GM12878 (cell line): ENCODE measurements around the gene ADRA2C.

Source experiments
- ATF7 ChIP-seq: fragments of 450-650 bp; IDR thresholded peaks from 2 replicates; pipeline ENCODE4 v1.6.1; 2016; ENCODE audit warnings: low read depth, mild to moderate bottlenecking
- CHD1 ChIP-seq: IDR thresholded peaks from 2 replicates; pipeline ENCODE4 v1.6.1; 2012; ENCODE audit warnings: low read depth, low read length, improper control_type of control experiment
- EP300 ChIP-seq, 2 experiments: fragments of 150-350 bp in 1 of 2; IDR thresholded peaks; 2 replicates each; pipeline ENCODE4 v1.6.1; 2011 to 2012; ENCODE audit warnings: low read depth in 2 of 2, low read length in 2 of 2, borderline replicate concordance in 1 of 2, improper control_type of control experiment in 1 of 2, inconsistent platforms in 1 of 2; ENCODE audit not compliant: control insufficient read depth in 1 of 2
- ESRRA ChIP-seq: IDR thresholded peaks from 2 replicates; pipeline ENCODE4 v1.6.1; 2012; ENCODE audit warnings: mild to moderate bottlenecking, low read length, improper control_type of control experiment
- GABPA ChIP-seq: IDR thresholded peaks from 2 replicates; pipeline ENCODE4 v1.6.1; 2014; ENCODE audit warnings: antibody characterized with exemption, low read depth, mild to moderate bottlenecking, inconsistent platforms
- MYC ChIP-seq: IDR thresholded peaks from 2 replicates; pipeline ENCODE4 v1.6.1; 2011; ENCODE audit warnings: mild to moderate bottlenecking, low read length, moderate library complexity, inconsistent platforms; ENCODE audit not compliant: insufficient read depth, insufficient replicate concordance, insufficient read length, severe bottlenecking
- RAD21 ChIP-seq: IDR thresholded peaks from 2 replicates; pipeline ENCODE4 v1.6.1; 2011; ENCODE audit warnings: mild to moderate bottlenecking, low read depth, low read length, moderate library complexity; ENCODE audit not compliant: insufficient read depth
- TF ChIP-seq, protein P1 (sequence below), 3 experiments: IDR thresholded peaks in 2 of 3; conservative IDR thresholded peaks in 1 of 3; 2 replicates each; pipeline ENCODE4 v1.5.1; 2011; ENCODE audit warnings: low read depth in 3 of 3, low read length in 3 of 3, mild to moderate bottlenecking in 3 of 3, control low read depth in 2 of 3, moderate library complexity in 2 of 3, inconsistent platforms in 1 of 3, mixed read lengths in 1 of 3; ENCODE audit not compliant: control insufficient read depth in 2 of 3, insufficient read depth in 1 of 3; ENCODE audit errors: extremely low read depth in 1 of 3
- TF ChIP-seq, protein P2 (sequence below): IDR thresholded peaks from 2 replicates; pipeline ENCODE4 v1.6.1; 2012; ENCODE audit warnings: low read depth, low read length, improper control_type of control experiment

DNA sequence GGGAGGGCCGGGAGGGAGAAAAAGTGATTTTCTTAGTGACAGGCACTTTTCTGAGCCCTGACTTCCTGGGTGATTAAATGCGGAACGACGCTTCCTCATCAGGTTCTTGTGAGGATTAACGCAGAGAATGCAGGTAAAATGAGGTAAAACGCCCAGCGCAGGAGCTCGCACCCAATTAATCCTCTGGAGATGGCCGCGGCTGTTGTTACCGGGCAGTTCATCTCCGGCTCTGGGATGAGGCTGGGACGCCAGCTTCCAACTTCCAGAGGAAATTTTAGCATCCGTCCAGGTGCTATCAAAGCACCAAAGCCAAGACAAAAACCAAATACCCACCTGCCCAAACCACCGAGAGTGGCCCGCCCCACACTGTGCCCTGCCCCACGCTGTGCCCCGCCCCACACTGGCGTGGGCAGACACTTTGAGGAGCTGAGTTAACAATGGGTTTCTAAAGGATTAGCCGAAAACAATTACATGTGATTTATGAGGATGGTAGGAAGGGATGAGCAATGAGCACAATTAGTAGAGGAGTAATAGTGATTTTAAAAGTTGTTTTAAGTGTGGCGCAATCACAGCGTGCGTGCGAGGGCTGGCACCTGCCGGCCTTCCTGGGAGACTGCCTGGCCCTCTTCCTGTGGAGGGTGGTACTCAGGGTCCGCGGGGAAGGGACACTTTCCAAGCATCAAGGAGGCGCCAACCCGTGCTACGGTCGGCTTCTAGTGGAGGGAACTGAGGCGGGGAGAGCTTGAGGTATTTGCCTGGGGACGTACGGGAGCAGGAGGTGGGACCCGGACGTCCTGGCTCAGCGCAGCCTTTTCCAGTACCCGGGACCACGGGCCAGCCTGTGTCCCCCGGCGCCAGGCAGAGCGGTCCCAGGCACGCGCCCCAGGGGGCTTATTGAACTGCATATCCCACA is 41.6 kb upstream of the ADRA2C start:
- TF ChIP-seq MYC (no peak), ESRRA (no peak), EP300 (IDR thresholded peaks at IDR 0.05; ENCODE audit: borderline replicate concordance in 1 of 2, control insufficient read depth in 1 of 2, low read depth in 2 of 2, low read length in 2 of 2) (no peak), ATF7 (no peak), GABPA (no peak), CHD1 (no peak), RAD21 (no peak)
- TF ChIP-seq, protein P1, sequence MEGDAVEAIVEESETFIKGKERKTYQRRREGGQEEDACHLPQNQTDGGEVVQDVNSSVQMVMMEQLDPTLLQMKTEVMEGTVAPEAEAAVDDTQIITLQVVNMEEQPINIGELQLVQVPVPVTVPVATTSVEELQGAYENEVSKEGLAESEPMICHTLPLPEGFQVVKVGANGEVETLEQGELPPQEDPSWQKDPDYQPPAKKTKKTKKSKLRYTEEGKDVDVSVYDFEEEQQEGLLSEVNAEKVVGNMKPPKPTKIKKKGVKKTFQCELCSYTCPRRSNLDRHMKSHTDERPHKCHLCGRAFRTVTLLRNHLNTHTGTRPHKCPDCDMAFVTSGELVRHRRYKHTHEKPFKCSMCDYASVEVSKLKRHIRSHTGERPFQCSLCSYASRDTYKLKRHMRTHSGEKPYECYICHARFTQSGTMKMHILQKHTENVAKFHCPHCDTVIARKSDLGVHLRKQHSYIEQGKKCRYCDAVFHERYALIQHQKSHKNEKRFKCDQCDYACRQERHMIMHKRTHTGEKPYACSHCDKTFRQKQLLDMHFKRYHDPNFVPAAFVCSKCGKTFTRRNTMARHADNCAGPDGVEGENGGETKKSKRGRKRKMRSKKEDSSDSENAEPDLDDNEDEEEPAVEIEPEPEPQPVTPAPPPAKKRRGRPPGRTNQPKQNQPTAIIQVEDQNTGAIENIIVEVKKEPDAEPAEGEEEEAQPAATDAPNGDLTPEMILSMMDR (IDR thresholded peaks at IDR 0.05 in 2 of 3, conservative IDR thresholded peaks at IDR 0.05 in 1 of 3; ENCODE audit: control insufficient read depth in 2 of 3, extremely low read depth in 1 of 3, insufficient read depth in 1 of 3, low read depth in 3 of 3, low read length in 3 of 3), result no peak
- TF ChIP-seq, protein P2, sequence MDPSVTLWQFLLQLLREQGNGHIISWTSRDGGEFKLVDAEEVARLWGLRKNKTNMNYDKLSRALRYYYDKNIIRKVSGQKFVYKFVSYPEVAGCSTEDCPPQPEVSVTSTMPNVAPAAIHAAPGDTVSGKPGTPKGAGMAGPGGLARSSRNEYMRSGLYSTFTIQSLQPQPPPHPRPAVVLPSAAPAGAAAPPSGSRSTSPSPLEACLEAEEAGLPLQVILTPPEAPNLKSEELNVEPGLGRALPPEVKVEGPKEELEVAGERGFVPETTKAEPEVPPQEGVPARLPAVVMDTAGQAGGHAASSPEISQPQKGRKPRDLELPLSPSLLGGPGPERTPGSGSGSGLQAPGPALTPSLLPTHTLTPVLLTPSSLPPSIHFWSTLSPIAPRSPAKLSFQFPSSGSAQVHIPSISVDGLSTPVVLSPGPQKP, result no peak
